K562 (cell line): ENCODE results near the gene KCNN4. TPM values are rescaled to one million over a fixed set of nuclear protein-coding genes. Genes with fewer than 3 reads are reported as not detected.

Experiments
- CAMTA2 ChIP-seq: fragments of 250-450 bp; sonication (Bioruptor Pico); conservative IDR thresholded peaks from 2 replicates; pipeline ENCODE4 v1.5.1; 2022
- CREBBP ChIP-seq: IDR thresholded peaks from one replicate; pipeline ENCODE4 v1.6.1; 2012; ENCODE audit warnings: low read depth, mild to moderate bottlenecking, control low read depth, inconsistent platforms, low read length
- DIDO1 ChIP-seq: fragments of 450-650 bp; IDR thresholded peaks from 2 replicates; pipeline ENCODE4 v1.6.1; 2016; ENCODE audit warnings: low read depth, missing biosample characterization, missing genetic modification characterization
- FOXA1 ChIP-seq: fragments of 450-650 bp; IDR thresholded peaks from 2 replicates; pipeline ENCODE4 v1.6.1; 2016; ENCODE audit warnings: mild to moderate bottlenecking, borderline replicate concordance
- GATA2 ChIP-seq: sonication (generic); formaldehyde crosslinking; IDR thresholded peaks from 2 replicates; pipeline ENCODE4 v1.4.0; 2020; ENCODE audit warnings: mild to moderate bottlenecking, missing genetic modification reagents
- GTF2B ChIP-seq: IDR thresholded peaks from 2 replicates; pipeline ENCODE4 v1.6.1; 2011; ENCODE audit not compliant: insufficient read length; ENCODE audit errors: extremely low read depth
- HBP1 ChIP-seq: fragments of 450-650 bp; formaldehyde crosslinking; IDR thresholded peaks from 2 replicates; pipeline ENCODE4 v1.4.0; 2022; ENCODE audit warnings: missing genetic modification characterization
- HDAC6 ChIP-seq: IDR thresholded peaks from 2 replicates; pipeline ENCODE4 v1.6.1; 2012; ENCODE audit warnings: low read depth, mild to moderate bottlenecking, control low read depth, inconsistent platforms, low read length, moderate library complexity
- HDAC8 ChIP-seq: fragments of 450-650 bp; IDR thresholded peaks from 2 replicates; pipeline ENCODE4 v1.6.1; 2016; ENCODE audit warnings: mild to moderate bottlenecking, missing genetic modification characterization, moderate library complexity, missing compliant biosample characterization
- KHSRP ChIP-seq: fragments of 450-650 bp; IDR thresholded peaks from 2 replicates; pipeline ENCODE4 v1.6.1; 2017
- LARP7 ChIP-seq: fragments of 450-650 bp; IDR thresholded peaks from 2 replicates; pipeline ENCODE4 v1.6.1; 2016
- MAFF ChIP-seq: IDR thresholded peaks from 2 replicates; pipeline ENCODE4 v1.6.1; 2012; ENCODE audit warnings: low read length, improper control_type of control experiment
- NFE2L1 ChIP-seq: fragments of 450-650 bp; IDR thresholded peaks from 2 replicates; pipeline ENCODE4 v1.6.1; 2016; ENCODE audit warnings: missing genetic modification characterization, low read depth, mild to moderate bottlenecking, missing compliant biosample characterization, moderate library complexity, borderline replicate concordance
- NR2C2 ChIP-seq, 2 experiments: fragments of 200-800 bp in 1 of 2; sonication (Bioruptor generic) in 1 of 2; sonication (generic) in 1 of 2; formaldehyde crosslinking in 1 of 2; IDR thresholded peaks; 2 replicates each; pipeline versions ENCODE4 v1.6.1 to v1.8.0; 2016 to 2022; ENCODE audit warnings: mild to moderate bottlenecking in 1 of 2, missing compliant biosample characterization in 1 of 2, missing genetic modification characterization in 1 of 2, missing genetic modification reagents in 1 of 2
- PREB ChIP-seq: sonication (generic); formaldehyde crosslinking; IDR thresholded peaks from 2 replicates; pipeline ENCODE4 v1.8.1; 2023; ENCODE audit warnings: mild to moderate bottlenecking, missing genetic modification reagents
- ZC3H11A ChIP-seq: IDR thresholded peaks from 2 replicates; pipeline ENCODE4 v1.6.1; 2012; ENCODE audit warnings: low read depth, low read length, improper control_type of control experiment
- ZNF133 ChIP-seq: fragments of 250-450 bp; sonication (Bioruptor Pico); IDR thresholded peaks from 2 replicates; pipeline ENCODE4 v1.4.0; 2020; ENCODE audit warnings: mild to moderate bottlenecking
- ZNF277 ChIP-seq: fragments of 250-450 bp; sonication (Bioruptor Pico); IDR thresholded peaks from 2 replicates; pipeline ENCODE4 v1.8.0; 2022; ENCODE audit warnings: inconsistent platforms, mild to moderate bottlenecking, moderate library complexity, borderline replicate concordance
- ZNF354B ChIP-seq: fragments of 250-450 bp; sonication (Bioruptor Pico); IDR thresholded peaks from 2 replicates; pipeline ENCODE4 v1.4.0; 2020
- ZNF561 ChIP-seq: fragments of 450-650 bp; formaldehyde crosslinking; conservative IDR thresholded peaks from 2 replicates; pipeline ENCODE4 v1.4.0; 2020; ENCODE audit warnings: mild to moderate bottlenecking, moderate library complexity
- ZNF75A ChIP-seq: fragments of 450-650 bp; formaldehyde crosslinking; IDR thresholded peaks from 2 replicates; pipeline ENCODE4 v1.4.0; 2020; ENCODE audit warnings: mild to moderate bottlenecking
- ZNF764 ChIP-seq: fragments of 250-450 bp; sonication (Bioruptor Pico); IDR thresholded peaks from 2 replicates; pipeline ENCODE4 v1.4.0; 2020; ENCODE audit warnings: low read depth, mild to moderate bottlenecking, moderate library complexity
- polyA plus RNA-seq, 8 experiments: library from polyadenylated mRNA; depleted of rRNA in 4 of 8; stranded (reverse) in 5 of 8; unstranded in 3 of 8; fragments of >200 nt; fragmentation: Nextera tagmentation in 2 of 8; fragmentation: Illumina TruSeq in 1 of 8; extraction: Ambion mirVana in 2 of 8; extraction: Trizol in 1 of 8; gene quantifications; 2 replicates each; pipeline versions ENCODE4 v1.2.1 to v1.2.3, GENCODE V29; 2011 to 2014; ENCODE audit warnings: inconsistent platforms in 1 of 8, missing spikeins in 1 of 8
- total RNA-seq, 7 experiments: library from RNA; depleted of rRNA in 6 of 7; stranded (reverse); fragments of >200 nt in 6 of 7; fragmentation: Illumina TruSeq in 2 of 7; extraction: Trizol in 2 of 7; gene quantifications; 2 replicates each; pipeline versions ENCODE4 v1.2.1 to v1.2.3, GENCODE V29; 2011 to 2021; ENCODE audit warnings: low replicate concordance in 1 of 7

Gene KCNN4
- total and polyA plus RNA-seq, 9 of the 15 experiments (the other 6 are each of a cell fraction or from before 2014, with no cell fraction given): 0.53 to 37.7 (median 25.9) TPM

GRCh38 chr19:43774103-43774939 is 6.5 kb downstream of the KCNN4 start (continued):
- no peak for TF ChIP-seq NFE2L1 (tag)
- TF ChIP-seq ZC3H11A: peak; percentile 87
- no peak for TF ChIP-seq LARP7
- no peak for TF ChIP-seq HDAC6
- no peak for TF ChIP-seq ZNF277 (CRISPR knock-in tag)
- TF ChIP-seq ZNF561 (CRISPR knock-in tag): no peak
- TF ChIP-seq MAFF: no peak
- TF ChIP-seq FOXA1: no peak
- TF ChIP-seq ZNF75A (CRISPR knock-in tag): no peak
- no peak for TF ChIP-seq ZNF133 (CRISPR knock-in tag)
- TF ChIP-seq DIDO1 (tag): no peak
- no peak for TF ChIP-seq PREB (CRISPR knock-in tag)
- TF ChIP-seq ZNF764 (CRISPR knock-in tag): no peak
- 0 out of 2 replicates have a peak, but pooled peaks have one; percentile 16 for TF ChIP-seq KHSRP
- no peak for TF ChIP-seq CREBBP
- peak; percentile 97 for TF ChIP-seq GATA2 (CRISPR knock-in tag)
- TF ChIP-seq ZNF354B: 0 out of 2 replicates have a peak, but pooled peaks have one; percentile 51
- peak; percentile 21; the same call in 1 of the 2 replicates for TF ChIP-seq HBP1 (CRISPR knock-in tag)
- TF ChIP-seq HDAC8: 0 out of 2 replicates have a peak, but pooled peaks have one; percentile 53
- TF ChIP-seq NR2C2 (CRISPR knock-in tag; IDR thresholded peaks at IDR 0.05): peak; percentile 90
- TF ChIP-seq NR2C2 (tag; IDR thresholded peaks at IDR 0.05): peak; percentile 97
- TF ChIP-seq CAMTA2 (CRISPR knock-in tag): peak; percentile 83; the same call in 1 of the 2 replicates
- no peak for TF ChIP-seq GTF2B
